HG02938 (cell line): ENCODE results near the gene SLC26A8.
"Not testable (repeated sequence)": the region's sequence is repeated elsewhere in the genome, so short reads cannot be mapped to it uniquely, and the experiment has no call there.

Experiments
- ATAC-seq: cut with Tn5 transposase; IDR thresholded peaks from one replicate; pipeline ENCODE4 v1.9.1; 2021; ENCODE audit warnings: mild to moderate bottlenecking, moderate library complexity; ENCODE audit not compliant: unreplicated experiment

Gene SLC26A8

GRCh38 chr6:35919085-35919826 lies 105.2 kb downstream of the SLC26A8 start:
- peak; percentile 4 for ATAC-seq

- ATAC-seq = not testable (repeated sequence)
These were observed 107.5 kb downstream of the SLC26A8 start for GRCh38 chr6:35916893-35917292.

- no peak for ATAC-seq
These were observed 108.4 kb downstream of the SLC26A8 start for GRCh38 chr6:35916056-35916455.

- no peak for ATAC-seq
These were observed 109.9 kb downstream of the SLC26A8 start for GRCh38 chr6:35914536-35914935.

GRCh38 chr6:35911871-35912653 lies 112.4 kb downstream of the SLC26A8 start:
- no peak for ATAC-seq

GRCh38 chr6:35909571-35909970 lies 114.9 kb downstream of the SLC26A8 start:
- not testable (repeated sequence) for ATAC-seq

GRCh38 chr6:35908753-35909401 lies 115.6 kb downstream of the SLC26A8 start:
- not testable (repeated sequence) for ATAC-seq

GRCh38 chr6:35907750-35908149 lies 116.7 kb downstream of the SLC26A8 start:
- ATAC-seq = no peak

GRCh38 chr6:35906499-35906846 lies 118.0 kb downstream of the SLC26A8 start:
- no peak for ATAC-seq

- ATAC-seq = no peak
These were observed 118.5 kb downstream of the SLC26A8 start for GRCh38 chr6:35905841-35906498.

- no peak for ATAC-seq
These were observed 119.2 kb downstream of the SLC26A8 start for GRCh38 chr6:35905141-35905785.

GRCh38 chr6:35903679-35904078 lies 120.8 kb downstream of the SLC26A8 start:
- no peak for ATAC-seq

GRCh38 chr6:35900448-35900847 lies 124.0 kb downstream of the SLC26A8 start:
- ATAC-seq = no peak

GRCh38 chr6:35898003-35898402 lies 126.4 kb downstream of the SLC26A8 start:
- no peak for ATAC-seq

GRCh38 chr6:35897486-35897885 lies 127.0 kb downstream of the SLC26A8 start:
- ATAC-seq = no peak

- ATAC-seq = no peak
These were observed 127.4 kb downstream of the SLC26A8 start for GRCh38 chr6:35897036-35897435.

- no peak for ATAC-seq
These were observed 128.2 kb downstream of the SLC26A8 start for GRCh38 chr6:35896228-35896627.

GRCh38 chr6:35895560-35895959 lies 128.9 kb downstream of the SLC26A8 start:
- ATAC-seq = no peak

GRCh38 chr6:35894776-35895175 lies 129.7 kb downstream of the SLC26A8 start:
- ATAC-seq = no peak
